COR-L47 (cell line): ENCODE results near the gene HSD3B7.
"Not testable (repeated sequence)": the region's sequence is repeated elsewhere in the genome, so short reads cannot be mapped to it uniquely, and the experiment has no call there.

Experiments used
- DNase-seq: peaks from one replicate; lab custom pipeline; 2025; lab: John Stamatoyannopoulos, UW

Gene HSD3B7

DNA sequence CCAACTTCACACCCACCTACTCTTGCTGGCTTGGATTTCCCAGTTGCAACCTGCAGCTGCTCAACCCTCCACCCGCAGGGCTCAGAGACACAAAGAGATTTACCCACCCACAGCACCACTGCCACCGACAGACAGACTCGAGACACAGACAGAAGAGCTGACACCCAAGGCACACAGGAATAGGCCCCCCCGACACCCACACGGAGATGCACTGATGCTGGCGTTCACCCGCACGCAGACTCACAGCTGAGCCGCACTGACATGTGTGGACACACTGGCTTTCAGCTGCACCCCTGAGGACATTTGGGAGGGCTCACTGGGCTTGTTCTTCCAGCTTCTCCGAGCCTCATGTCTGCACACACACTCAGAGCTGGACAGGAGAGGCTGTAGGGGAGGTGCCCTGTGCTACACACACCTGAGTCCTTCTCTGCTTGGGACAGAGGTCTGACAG is 17.3 kb downstream of the HSD3B7 start:
- no peak for DNase-seq

- no peak for DNase-seq
Measured at GRCh38 chr16:31002862-31003341, 17.9 kb downstream of the HSD3B7 start.

DNA sequence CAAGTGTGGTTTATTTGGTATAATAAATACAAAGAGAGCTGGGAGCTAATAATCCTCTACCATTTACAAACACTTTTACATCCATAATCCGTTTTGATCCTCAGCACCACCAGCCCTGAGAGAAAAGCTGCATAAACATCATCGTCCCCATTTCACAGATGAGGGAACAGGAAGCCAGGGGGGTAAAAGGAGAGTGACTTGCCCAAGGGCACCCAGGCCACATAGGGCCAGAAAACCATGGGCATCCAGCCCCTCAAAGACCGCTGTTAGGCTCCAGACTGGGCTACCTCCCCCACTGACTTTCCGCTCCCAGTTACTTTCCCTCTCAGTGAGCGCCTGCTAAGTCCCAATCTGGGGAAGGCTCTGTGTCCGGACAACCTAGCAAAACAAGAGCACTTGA is 18.7 kb downstream of the HSD3B7 start:
- DNase-seq, result no peak

GRCh38 chr16:31004658-31005057 is 19.7 kb downstream of the HSD3B7 start:
- no peak for DNase-seq

DNA sequence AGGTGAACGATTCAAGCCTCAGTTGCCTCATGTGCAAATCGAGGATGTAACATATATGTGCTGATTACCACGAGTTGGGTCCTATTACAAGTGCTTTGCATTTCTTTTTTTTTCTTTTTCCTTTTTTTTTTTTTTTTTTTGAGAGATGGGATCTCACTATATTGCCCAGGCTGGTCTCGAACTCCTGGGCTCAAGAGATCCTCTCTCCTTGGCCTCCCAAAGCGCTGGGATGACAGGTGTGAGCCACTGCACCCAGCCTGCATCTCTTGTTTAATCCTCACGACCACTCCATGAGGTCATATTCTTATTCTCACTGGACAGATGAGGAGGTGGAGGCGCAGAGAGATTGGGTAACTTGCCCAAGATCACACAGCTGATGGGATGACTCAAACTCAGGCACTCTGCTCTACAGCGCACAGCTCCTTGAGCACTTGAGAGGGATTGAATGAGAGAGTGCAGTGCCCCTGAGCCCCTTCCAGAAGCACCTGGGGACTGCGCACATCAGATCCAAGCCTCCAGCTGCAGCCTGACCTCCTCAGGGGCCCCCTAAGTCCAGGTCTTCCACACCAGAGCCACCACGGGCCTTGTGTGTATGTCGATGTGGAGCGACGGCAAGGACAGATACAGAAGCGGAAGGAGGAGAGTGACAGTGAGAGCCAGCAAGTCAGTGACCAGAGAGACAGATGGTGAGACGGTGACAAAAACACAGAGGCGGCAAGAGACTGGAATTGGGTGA is 20.5 kb downstream of the HSD3B7 start:
- no peak for DNase-seq

- DNase-seq, result no peak
Measured at GRCh38 chr16:31006086-31006385, 21.0 kb downstream of the HSD3B7 start.

DNA sequence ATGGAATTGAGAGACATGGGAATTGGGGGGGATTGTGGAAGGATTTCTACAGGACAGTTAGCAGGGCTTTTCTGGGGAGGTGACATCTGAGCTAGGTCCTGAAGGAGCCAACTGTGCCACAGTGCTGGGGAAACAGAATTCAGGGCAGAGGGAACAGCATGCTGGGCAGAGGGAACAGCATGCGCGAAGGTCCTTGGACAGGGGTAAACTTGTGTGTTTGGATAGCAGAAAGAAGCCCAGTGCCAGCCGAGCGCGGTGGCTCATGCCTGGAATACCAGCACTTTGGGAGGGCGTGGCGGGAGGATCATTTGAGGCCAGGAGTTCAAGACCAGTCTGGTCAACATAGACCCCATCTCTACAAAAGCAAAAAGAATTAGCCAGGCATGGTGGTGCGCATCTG is 21.6 kb downstream of the HSD3B7 start:
- no peak for DNase-seq

GRCh38 chr16:31007684-31008083 is 22.7 kb downstream of the HSD3B7 start:
- DNase-seq, result no peak

DNA sequence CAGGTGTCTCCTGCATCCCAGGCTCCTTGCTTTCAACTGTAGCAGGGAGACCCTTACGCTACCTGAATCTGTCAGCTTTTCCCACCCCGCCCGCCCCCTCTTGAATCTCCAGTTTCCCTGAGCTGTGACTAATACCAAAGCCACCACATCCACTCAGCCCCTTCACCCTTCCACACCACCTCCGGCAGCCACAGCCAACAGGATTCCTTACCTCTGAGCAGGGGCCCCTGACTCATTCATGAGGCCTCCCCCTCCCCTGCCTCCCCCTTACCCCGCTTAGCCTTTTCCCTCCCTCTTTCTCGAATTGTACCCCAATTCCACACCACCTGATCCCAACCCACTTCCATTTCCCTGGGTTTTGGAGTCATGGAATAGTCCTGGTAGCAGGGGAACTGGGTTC is 23.1 kb downstream of the HSD3B7 start:
- DNase-seq, result no peak

DNA sequence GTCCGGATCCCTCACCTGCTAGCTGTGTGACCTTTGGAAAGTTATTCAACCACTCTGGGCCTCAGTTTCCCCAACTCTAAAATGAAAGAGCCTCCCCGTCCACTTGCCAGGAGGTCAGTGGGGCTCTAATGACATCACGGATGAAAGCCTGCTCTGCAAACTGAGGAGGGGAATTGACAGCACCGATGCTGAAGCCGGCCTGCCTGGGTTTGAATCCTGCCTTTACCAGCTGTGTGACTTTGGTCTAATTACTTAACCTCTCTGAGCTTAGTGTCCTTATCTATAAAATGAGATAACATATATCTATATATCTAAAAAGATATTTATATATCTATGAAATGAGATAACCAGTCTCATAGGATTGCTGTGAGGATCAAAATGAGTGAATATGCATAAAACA is 23.5 kb downstream of the HSD3B7 start:
- DNase-seq, result no peak

GRCh38 chr16:31009120-31009519 is 24.1 kb downstream of the HSD3B7 start:
- no peak for DNase-seq

DNA sequence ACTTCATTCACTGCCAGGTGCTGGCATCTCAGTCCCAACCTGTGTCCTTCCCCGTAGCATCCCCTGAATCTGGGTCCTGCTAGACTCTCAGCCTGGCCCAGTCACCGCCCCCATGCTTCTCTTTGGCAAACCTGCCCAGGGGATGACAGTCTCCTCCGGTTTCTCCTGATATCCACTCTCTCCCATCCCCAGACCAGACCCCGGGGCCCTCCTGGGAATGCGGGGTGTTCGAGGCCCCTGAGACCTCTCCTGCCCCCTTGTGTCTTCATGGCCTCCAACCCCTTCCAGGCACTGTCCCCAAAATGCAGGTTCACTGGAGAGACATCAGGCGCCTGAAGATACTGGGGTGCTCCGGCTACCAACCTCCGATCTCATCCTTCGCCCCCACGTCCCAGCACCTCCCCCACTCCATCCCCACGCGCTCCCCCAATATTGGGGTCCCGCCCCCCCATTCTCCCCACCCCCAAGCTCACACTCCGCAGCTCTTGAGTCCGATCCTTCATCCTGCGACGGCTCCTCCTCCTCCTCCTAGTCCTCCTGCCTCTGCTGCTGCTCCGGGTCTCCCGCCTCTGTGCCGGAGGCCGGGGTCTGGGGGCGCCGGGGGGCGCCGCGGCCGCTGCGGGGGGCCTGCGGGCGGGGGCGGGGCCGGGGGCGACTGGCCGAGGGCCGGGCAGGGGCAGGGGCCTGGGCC is 25.0 kb downstream of the HSD3B7 start:
- no peak for DNase-seq

- DNase-seq, result peak; percentile 65
Measured at GRCh38 chr16:31010585-31011325, 25.7 kb downstream of the HSD3B7 start, which contains the start of gene STX1B. STX1B (minus strand) TSS chr16:31010638; CDS start chr16:31010396, 242 bp downstream.

- DNase-seq, result not testable (repeated sequence)
Measured at GRCh38 chr16:31011815-31012214, 26.8 kb downstream of the HSD3B7 start.

- not testable (repeated sequence) for DNase-seq
Measured at GRCh38 chr16:31013292-31013691, 28.3 kb downstream of the HSD3B7 start.

DNA sequence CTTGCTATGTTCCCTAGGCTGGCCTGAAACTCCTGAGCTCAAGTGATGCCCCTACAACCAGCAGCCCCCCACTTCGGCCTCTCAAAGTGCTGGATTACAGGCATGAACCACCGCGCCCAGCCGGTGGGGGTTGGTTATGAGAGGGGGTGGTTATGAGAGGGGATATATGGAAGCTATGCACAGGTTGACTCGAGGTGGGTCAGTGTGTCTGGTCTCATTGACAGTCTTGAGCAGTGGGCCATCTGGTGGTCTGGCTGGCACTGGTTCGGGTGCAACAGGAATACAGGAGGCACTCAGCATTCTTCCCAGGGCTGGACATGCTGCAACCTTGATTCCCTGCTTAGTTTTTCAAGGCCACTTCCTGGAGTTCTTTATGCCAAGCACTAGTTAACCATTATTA is 31.0 kb downstream of the HSD3B7 start:
- no peak for DNase-seq

DNA sequence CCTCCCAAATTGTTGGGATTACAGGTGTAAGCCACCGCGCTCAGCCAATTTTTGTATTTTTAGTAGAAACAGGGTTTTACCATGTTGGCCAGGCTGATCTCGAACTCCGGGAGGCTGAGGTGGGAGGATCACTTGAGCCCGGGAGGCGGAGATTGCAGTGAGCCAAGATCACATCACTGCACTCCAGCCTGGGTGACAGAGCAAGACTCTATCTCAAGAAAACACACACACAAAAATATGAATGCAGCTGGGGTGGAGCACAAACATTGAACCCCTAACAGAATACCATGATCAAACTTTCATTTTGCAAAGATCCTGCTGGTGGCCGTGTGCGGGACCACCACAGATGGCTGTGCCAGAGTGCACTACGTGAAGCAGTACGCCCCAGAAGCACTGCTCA is 32.7 kb downstream of the HSD3B7 start:
- not testable (repeated sequence) for DNase-seq

- DNase-seq, result no peak
Measured at GRCh38 chr16:31020536-31020935, 35.5 kb downstream of the HSD3B7 start.

GRCh38 chr16:31022544-31023251 is 37.7 kb downstream of the HSD3B7 start:
- DNase-seq, result no peak

- DNase-seq, result no peak
Measured at GRCh38 chr16:31023252-31023602, 38.2 kb downstream of the HSD3B7 start.

- DNase-seq, result no peak
Measured at GRCh38 chr16:31023627-31024226, 38.7 kb downstream of the HSD3B7 start.

- DNase-seq, result no peak
Measured at GRCh38 chr16:31025339-31025738, 40.3 kb downstream of the HSD3B7 start.
